ENCODE data around the gene TCTN3.
A peak's percentile ranks its signal among the peaks of the same experiment; 100 is the strongest.
"Not testable (repeated sequence)": the region's sequence is repeated elsewhere in the genome, so short reads cannot be mapped to it uniquely, and the experiment has no call there.

The TCTN3 gene

GRCh38 chr10:95706990-95707389 is 13.3 kb upstream of the TCTN3 start:
- H3K27me3 Mint-ChIP-seq: no peaks in the 10 kb centered on the region
- H3K27ac Mint-ChIP-seq: no peak overlapping the region
- no peak for DNase-seq
- no peaks in the 10 kb centered on the region for H3K4me1 Mint-ChIP-seq
- H3K4me3 Mint-ChIP-seq: no peak overlapping the region
- H3K9me3 Mint-ChIP-seq: no peaks in the 10 kb centered on the region
- ATAC-seq: peak; percentile 48

GRCh38 chr10:95706573-95706972 is 12.8 kb upstream of the TCTN3 start:
- ATAC-seq (peak; percentile 54), DNase-seq (no peak)
- H3K4me3 Mint-ChIP-seq: no peak overlapping the region
- H3K9me3 Mint-ChIP-seq: no peaks in the 10 kb centered on the region
- no peak overlapping the region for H3K27ac Mint-ChIP-seq
- H3K4me1 Mint-ChIP-seq: no peaks in the 10 kb centered on the region
- no peaks in the 10 kb centered on the region for H3K27me3 Mint-ChIP-seq

- H3K4me3 Mint-ChIP-seq: no peak overlapping the region
- peaks cover 7% of the 10 kb centered on the region for H3K4me1 Mint-ChIP-seq
- ATAC-seq (no peak), DNase-seq (no peak)
- peaks cover 18% of the 10 kb centered on the region for H3K27me3 Mint-ChIP-seq
- H3K27ac Mint-ChIP-seq: no peak overlapping the region
- H3K9me3 Mint-ChIP-seq: no peaks in the 10 kb centered on the region
Observed at GRCh38 chr10:95698415-95698814, 4.7 kb upstream of the TCTN3 start.

GRCh38 chr10:95697429-95697828 is 3.7 kb upstream of the TCTN3 start:
- no peak for ATAC-seq
- DNase-seq: no peak
- no peak overlapping the region for H3K4me3 Mint-ChIP-seq
- H3K9me3 Mint-ChIP-seq: no peaks in the 10 kb centered on the region
- peaks cover 13% of the 10 kb centered on the region for H3K4me1 Mint-ChIP-seq
- peaks cover 18% of the 10 kb centered on the region for H3K27me3 Mint-ChIP-seq
- peak overlapping the region in 1 of 2 donors; percentile 10 for H3K27ac Mint-ChIP-seq

- H3K4me3 Mint-ChIP-seq: peak overlapping the region; percentile 98 to 99
- H3K9me3 Mint-ChIP-seq: no peaks in the 10 kb centered on the region
- H3K27me3 Mint-ChIP-seq: peaks cover 18% of the 10 kb centered on the region
- no peak for DNase-seq
- H3K4me1 Mint-ChIP-seq: peaks cover 40% of the 10 kb centered on the region
- ATAC-seq: no peak
- peak overlapping the region in 1 of 2 donors; percentile 59 for H3K27ac Mint-ChIP-seq
Observed at GRCh38 chr10:95694665-95695064, 938 bp upstream of the TCTN3 start.

GRCh38 chr10:95693071-95693667 is 558 bp downstream of the TCTN3 start:
- peak overlapping the region; percentile 96 to 98 for H3K27ac Mint-ChIP-seq
- no peaks in the 10 kb centered on the region for H3K9me3 Mint-ChIP-seq
- peaks cover 50% of the 10 kb centered on the region for H3K4me1 Mint-ChIP-seq
- DNase-seq (peak in 1 of 2 donors; percentile 16), ATAC-seq (peak; percentile 0)
- peaks cover 8% of the 10 kb centered on the region for H3K27me3 Mint-ChIP-seq
- peak overlapping the region; percentile 98 to 99 for H3K4me3 Mint-ChIP-seq

- ATAC-seq: no peak
- Mint-ChIP-seq H3K9me3 (no peaks in the 10 kb centered on the region), H3K4me1 (peaks cover 50% of the 10 kb centered on the region), H3K27me3 (no peaks in the 10 kb centered on the region), H3K27ac (peak overlapping the region in 1 of 2 donors; percentile 6), H3K4me3 (peak overlapping the region; percentile 17 to 98)
- no peak for DNase-seq
Observed at GRCh38 chr10:95691281-95691680, 2.4 kb downstream of the TCTN3 start.

- H3K27me3 Mint-ChIP-seq: no peaks in the 10 kb centered on the region
- H3K4me3 Mint-ChIP-seq: no peak overlapping the region
- no peak for DNase-seq
- peak overlapping the region in 1 of 2 donors; percentile 69 for H3K27ac Mint-ChIP-seq
- ATAC-seq: no peak
- no peaks in the 10 kb centered on the region for H3K9me3 Mint-ChIP-seq
- peaks cover 43% of the 10 kb centered on the region for H3K4me1 Mint-ChIP-seq
Observed at GRCh38 chr10:95688648-95689047, 5.1 kb downstream of the TCTN3 start.

- Mint-ChIP-seq H3K4me1 (peaks cover 7% of the 10 kb centered on the region), H3K4me3 (no peak overlapping the region), H3K27ac (no peak overlapping the region), H3K27me3 (no peaks in the 10 kb centered on the region), H3K9me3 (no peaks in the 10 kb centered on the region)
- ATAC-seq: no peak
- no peak for DNase-seq
Observed at GRCh38 chr10:95683966-95684365, 9.8 kb downstream of the TCTN3 start.

GRCh38 chr10:95675403-95676116 is 18.2 kb downstream of the TCTN3 start:
- no peaks in the 10 kb centered on the region for H3K4me1 Mint-ChIP-seq
- H3K27ac Mint-ChIP-seq: no peak overlapping the region
- H3K27me3 Mint-ChIP-seq: no peaks in the 10 kb centered on the region
- DNase-seq (no peak), ATAC-seq (no peak)
- no peaks in the 10 kb centered on the region for H3K9me3 Mint-ChIP-seq
- no peak overlapping the region for H3K4me3 Mint-ChIP-seq

- H3K27me3 Mint-ChIP-seq: no peaks in the 10 kb centered on the region
Observed at GRCh38 chr10:95674643-95675042, 19.1 kb downstream of the TCTN3 start.

GRCh38 chr10:95672641-95673040 is 21.1 kb downstream of the TCTN3 start:
- DNase-seq, H3K9me3 Mint-ChIP-seq, ATAC-seq, H3K4me1 Mint-ChIP-seq, H3K4me3 Mint-ChIP-seq, H3K27ac Mint-ChIP-seq, H3K27me3 Mint-ChIP-seq: not testable (repeated sequence)

More at GRCh38 chr10:95674643-95675042, 19.1 kb downstream of the TCTN3 start:
- H3K4me3 Mint-ChIP-seq: no peak overlapping the region
- DNase-seq (no peak), ATAC-seq (no peak)
- H3K9me3 Mint-ChIP-seq: no peaks in the 10 kb centered on the region
- no peaks in the 10 kb centered on the region for H3K4me1 Mint-ChIP-seq
- no peak overlapping the region for H3K27ac Mint-ChIP-seq

- Mint-ChIP-seq H3K9me3 (no peaks in the 10 kb centered on the region), H3K27ac (no peak overlapping the region), H3K27me3 (no peaks in the 10 kb centered on the region), H3K4me1 (no peaks in the 10 kb centered on the region), H3K4me3 (no peak overlapping the region)
- no peak for ATAC-seq
- DNase-seq: no peak
Observed at GRCh38 chr10:95664543-95664942, 29.2 kb downstream of the TCTN3 start.

GRCh38 chr10:95663496-95663895 is 30.2 kb downstream of the TCTN3 start:
- peaks cover 2% of the 10 kb centered on the region for H3K4me1 Mint-ChIP-seq
- no peak overlapping the region for H3K27ac Mint-ChIP-seq
- H3K9me3 Mint-ChIP-seq: peaks cover 3 to 7% of the 10 kb centered on the region in 2 donors
- no peak overlapping the region for H3K4me3 Mint-ChIP-seq
- no peaks in the 10 kb centered on the region for H3K27me3 Mint-ChIP-seq
- DNase-seq (no peak), ATAC-seq (no peak)

GRCh38 chr10:95661818-95662217 is 31.9 kb downstream of the TCTN3 start:
- H3K4me1 Mint-ChIP-seq: peaks cover 7% of the 10 kb centered on the region
- H3K4me3 Mint-ChIP-seq: no peak overlapping the region
- no peak overlapping the region for H3K27ac Mint-ChIP-seq
- DNase-seq (no peak), ATAC-seq (no peak)
- peaks cover 9 to 13% of the 10 kb centered on the region in 2 donors for H3K9me3 Mint-ChIP-seq
- no peaks in the 10 kb centered on the region for H3K27me3 Mint-ChIP-seq

GRCh38 chr10:95660283-95660682 is 33.4 kb downstream of the TCTN3 start:
- no peak for ATAC-seq
- peaks cover 9 to 13% of the 10 kb centered on the region in 2 donors for H3K9me3 Mint-ChIP-seq
- peaks cover 13% of the 10 kb centered on the region for H3K4me1 Mint-ChIP-seq
- no peak overlapping the region for H3K27ac Mint-ChIP-seq
- no peak for DNase-seq
- H3K27me3 Mint-ChIP-seq: no peaks in the 10 kb centered on the region
- H3K4me3 Mint-ChIP-seq: no peak overlapping the region
